Activated B cell treated with CpG ODN at 0.5 μM for 24 hours (primary cell): ENCODE data around the gene GSK3B. TPM values are rescaled to one million over a fixed set of nuclear protein-coding genes. Genes with fewer than 3 reads are reported as not detected.

Experiments
- ATAC-seq: fragments of 200-7000 bp; cut with Tn5 transposase; one replicate; pipeline ENCODE4 v1.10.0; 2021; ENCODE audit warnings: low read depth, mild to moderate bottlenecking, moderate library complexity
- CTCF ChIA-PET: fragments of 350-600 bp; sonication (Branson Sonifier 250); formaldehyde crosslinking; loops from one replicate; lab custom pipeline; 2021; ENCODE audit warnings: antibody characterized with exemption; lab: Charles Lee
- POLR2A ChIA-PET: fragments of 350-600 bp; sonication (Branson Sonifier 250); formaldehyde crosslinking; loops from one replicate; lab custom pipeline; 2021; ENCODE audit warnings: antibody characterized with exemption; lab: Charles Lee
- DNase-seq: peaks from one replicate; pipeline ENCODE4 v3.0.0; 2022
- H3K27ac Mint-ChIP-seq: one replicate; pipeline ENCODE4 v1.8.0; 2020; ENCODE audit warnings: mixed read lengths
- H3K27me3 Mint-ChIP-seq: one replicate; pipeline ENCODE4 v1.8.0; 2021; ENCODE audit warnings: mixed read lengths
- H3K36me3 Mint-ChIP-seq: one replicate; pipeline ENCODE4 v1.8.0; 2021; ENCODE audit warnings: low read depth, mixed read lengths
- H3K4me1 Mint-ChIP-seq: one replicate; pipeline ENCODE4 v1.8.0; 2021; ENCODE audit warnings: mixed read lengths
- H3K4me3 Mint-ChIP-seq: one replicate; pipeline ENCODE4 v1.8.0; 2020; ENCODE audit warnings: mild to moderate bottlenecking, mixed read lengths
- H3K9me3 Mint-ChIP-seq: one replicate; pipeline ENCODE4 v1.8.0; 2020; ENCODE audit warnings: mixed read lengths
- CTCF ChIP-seq: fragments of 200-600 bp; IDR thresholded peaks from one replicate; pipeline ENCODE4 v1.8.0; 2022; ENCODE audit warnings: antibody characterized with exemption, mild to moderate bottlenecking
- intact Hi-C: fragments of 100-400 bp; cut with micrococcal nuclease; formaldehyde crosslinking; loops from one replicate; pipeline ENCODE4 v1.15.1; 2024
- total RNA-seq: library from RNA; stranded (reverse); gene quantifications from 2 replicates; pipeline ENCODE4 v1.2.3, GENCODE V29; 2022

The GSK3B gene
- total RNA-seq, 1 donor from 2014 or later: 35.4 TPM

GRCh38 chr3:120098710-120099109 is 4.5 kb upstream of the GSK3B start:
- H3K4me3 Mint-ChIP-seq: no peak overlapping the region

GRCh38 chr3:120095979-120096426 is 1.8 kb upstream of the GSK3B start:
- no peak for ATAC-seq
- Mint-ChIP-seq H3K36me3 (peaks cover 30% of the 10 kb centered on the region), H3K27ac (no peak overlapping the region), H3K27me3 (no peaks in the 10 kb centered on the region), H3K4me3 (no peak overlapping the region), H3K4me1 (peaks cover 15% of the 10 kb centered on the region), H3K9me3 (no peaks in the 10 kb centered on the region)
- no peak for TF ChIP-seq CTCF
- DNase-seq: no peak
- intact Hi-C loops: loop anchor here (1.0 to 10.0 kb wide), 7 partner anchors 37 to 773 kb away; partner anchors contain the start of genes NDUFB4 and TIMMDC1
- CTCF ChIA-PET: interaction anchor here (1.3 kb wide), 1 partner anchor 253 kb away, joined by 4 read pairs; the partner anchor contains the start of gene LRRC58
- POLR2A ChIA-PET: interaction anchor here (0.5 to 3.7 kb wide), 37 partner anchors 8 to 855 kb away, joined by 3 to 45 read pairs (median 5); partner anchors contain the start of genes ADPRH, B4GALT4, CD80 and GTF2E1

More at GRCh38 chr3:120098710-120099109, 4.5 kb upstream of the GSK3B start:
- no peak overlapping the region for H3K27ac Mint-ChIP-seq
- intact Hi-C loops: loop anchor here (10.0 kb wide), 1 partner anchor 604 kb away; the partner anchor contains the start of gene TIMMDC1
- DNase-seq: no peak
- ChIA-PET POLR2A (no interaction called here), CTCF (no interaction called here)
- no peaks in the 10 kb centered on the region for H3K9me3 Mint-ChIP-seq
- no peaks in the 10 kb centered on the region for H3K27me3 Mint-ChIP-seq
- no peak for ATAC-seq
- no peak for TF ChIP-seq CTCF
- peaks cover 33% of the 10 kb centered on the region for H3K4me1 Mint-ChIP-seq
- peaks cover 31% of the 10 kb centered on the region for H3K36me3 Mint-ChIP-seq

GRCh38 chr3:120095226-120095978 is 1.2 kb upstream of the GSK3B start:
- Mint-ChIP-seq H3K36me3 (peaks cover 26% of the 10 kb centered on the region), H3K4me3 (no peak overlapping the region), H3K9me3 (no peaks in the 10 kb centered on the region), H3K27ac (no peak overlapping the region), H3K27me3 (no peaks in the 10 kb centered on the region), H3K4me1 (peaks cover 12% of the 10 kb centered on the region)
- POLR2A ChIA-PET: interaction anchor here (0.5 to 3.7 kb wide), 44 partner anchors 9 to 858 kb away, joined by 3 to 45 read pairs (median 5); partner anchors contain the start of genes ADPRH, B4GALT4, CD80 and GTF2E1
- TF ChIP-seq CTCF: no peak
- intact Hi-C loops: loop anchor here (1.0 to 10.0 kb wide), 7 partner anchors 37 to 772 kb away; partner anchors contain the start of genes NDUFB4 and TIMMDC1
- DNase-seq (peak; percentile 85), ATAC-seq (peak; percentile 20)
- CTCF ChIA-PET: interaction anchor here (1.3 kb wide), 1 partner anchor 254 kb away, joined by 4 read pairs; the partner anchor contains the start of gene LRRC58

- ATAC-seq (peak; percentile 68), DNase-seq (no peak)
- TF ChIP-seq CTCF: no peak
- no peak overlapping the region for H3K27ac Mint-ChIP-seq
- ChIA-PET POLR2A (interaction anchor here (0.5 to 3.7 kb wide), 34 partner anchors 10 to 857 kb away, joined by 3 to 45 read pairs (median 5); partner anchors contain the start of genes ADPRH, B4GALT4, CD80 and GTF2E1), CTCF (interaction anchor here (1.0 to 1.3 kb wide), 2 partner anchors 9 to 255 kb away, joined by 3 to 4 read pairs; partner anchors contain the start of gene LRRC58)
- H3K36me3 Mint-ChIP-seq: peaks cover 23% of the 10 kb centered on the region
- peaks cover 12% of the 10 kb centered on the region for H3K4me1 Mint-ChIP-seq
- intact Hi-C loops: loop anchor here (1.0 to 10.0 kb wide), 16 partner anchors 36 to 1452 kb away; partner anchors contain the start of genes ARHGAP31, B4GALT4, GTF2E1 and LRRC58
- no peak overlapping the region for H3K4me3 Mint-ChIP-seq
- no peaks in the 10 kb centered on the region for H3K9me3 Mint-ChIP-seq
- no peaks in the 10 kb centered on the region for H3K27me3 Mint-ChIP-seq
Measured at GRCh38 chr3:120094776-120095225, 554 bp upstream of the GSK3B start.
